NOMO-1 (cell line): Measurements from ENCODE around the gene MYT1.
"Not testable (repeated sequence)": the region's sequence is repeated elsewhere in the genome, so short reads cannot be mapped to it uniquely, and the experiment has no call there.

ENCODE experiments used
- DNase-seq, 2 experiments: peaks; one replicate each; lab custom pipeline; 2025; ENCODE audit not compliant: unreplicated experiment in 2 of 2; lab: John Stamatoyannopoulos, UW

MYT1 gene

GRCh38 chr20:64228086-64228653, 63.9 kb downstream of the MYT1 start:
- no peak for DNase-seq

GRCh38 chr20:64228751-64229506, 64.7 kb downstream of the MYT1 start:
- DNase-seq: no peak

GRCh38 chr20:64229507-64230061, 65.3 kb downstream of the MYT1 start:
- no peak for DNase-seq

- no peak for DNase-seq
Observed at GRCh38 chr20:64230461-64231145, 66.4 kb downstream of the MYT1 start.

GRCh38 chr20:64231621-64232550, 67.6 kb downstream of the MYT1 start:
- no peak for DNase-seq

GRCh38 chr20:64232794-64233193, 68.5 kb downstream of the MYT1 start:
- DNase-seq: no peak

GRCh38 chr20:64233725-64234124, 69.5 kb downstream of the MYT1 start:
- DNase-seq: no peak

GRCh38 chr20:64234291-64234791, 70.1 kb downstream of the MYT1 start:
- no peak for DNase-seq

GRCh38 chr20:64234921-64235565, 70.8 kb downstream of the MYT1 start:
- not testable (repeated sequence) for DNase-seq

GRCh38 chr20:64236137-64237088, 72.2 kb downstream of the MYT1 start:
- DNase-seq: no peak

- no peak for DNase-seq
Observed at GRCh38 chr20:64237316-64237715, 73.1 kb downstream of the MYT1 start.

- DNase-seq: no peak
Observed at GRCh38 chr20:64238115-64238825, 74.0 kb downstream of the MYT1 start.

- no peak for DNase-seq
Observed at GRCh38 chr20:64238851-64239387, 74.7 kb downstream of the MYT1 start.

- DNase-seq: no peak
Observed at GRCh38 chr20:64239449-64240242, 75.4 kb downstream of the MYT1 start.

- no peak for DNase-seq
Observed at GRCh38 chr20:64240243-64241015, 76.2 kb downstream of the MYT1 start.

GRCh38 chr20:64241061-64241460, 76.8 kb downstream of the MYT1 start:
- no peak for DNase-seq
